Gastroesophageal sphincter (tissue), 4 donors: ENCODE data around the gene DPF1. TPM values are rescaled to one million over a fixed set of nuclear protein-coding genes. Genes with fewer than 3 reads are reported as not detected.

Source experiments
- ATAC-seq: fragments of 150-250 bp; one replicate; pipeline ENCODE4 v1.9.1; 2016; ENCODE audit warnings: mild to moderate bottlenecking, moderate library complexity
- H3K27ac ChIP-seq, 4 donors: fragments of 200-600 bp; sonication (generic) in 3 of 4; 1 replicate in 3 of 4; 2 replicates in 1 of 4; pipeline ENCODE4 v1.5.1; 2016 to 2019
- H3K27me3 ChIP-seq: fragments of 200-600 bp; sonication (generic); one replicate; pipeline ENCODE4 v1.5.1; 2019
- H3K36me3 ChIP-seq, 2 donors: fragments of 200-600 bp; sonication (generic); one replicate each; pipeline ENCODE4 v1.5.1; 2019; ENCODE audit warnings: control low read depth in 1 of 2
- H3K4me1 ChIP-seq, 3 donors: fragments of 200-600 bp; sonication (generic); 1 replicate in 2 of 3; 2 replicates in 1 of 3; pipeline ENCODE4 v1.5.1; 2016 to 2019; ENCODE audit warnings: control low read depth in 2 of 3
- H3K4me3 ChIP-seq, 2 donors: fragments of 200-600 bp; sonication (generic); one replicate each; pipeline ENCODE4 v1.5.1; 2019; ENCODE audit warnings: mild to moderate bottlenecking in 1 of 2, moderate library complexity in 1 of 2
- H3K9me3 ChIP-seq, 3 donors: fragments of 200-600 bp; sonication (generic); one replicate each; pipeline ENCODE4 v1.5.1; 2017 to 2019; ENCODE audit warnings: control low read depth in 2 of 3
- EP300 ChIP-seq: sonication (generic); formaldehyde crosslinking; IDR thresholded peaks from one replicate; pipeline ENCODE4 v1.6.1; 2017; ENCODE audit warnings: antibody characterized with exemption, mild to moderate bottlenecking
- POLR2A ChIP-seq, 2 donors: fragments of 450-650 bp; IDR thresholded peaks; one replicate each; pipeline ENCODE4 v1.6.1; 2017; ENCODE audit warnings: antibody characterized with exemption in 2 of 2, mild to moderate bottlenecking in 2 of 2, moderate library complexity in 1 of 2
- POLR2AphosphoS5 ChIP-seq: sonication (generic); formaldehyde crosslinking; IDR thresholded peaks from one replicate; pipeline ENCODE4 v1.6.1; 2017; ENCODE audit warnings: antibody characterized with exemption
- WGBS, 2 donors: methylation state at CpG; one replicate each; pipeline ENCODE4 v1.1.5; 2018; ENCODE audit warnings: low coverage in 1 of 2; 5-methylcytosine and 5-hydroxymethylcytosine counted together
- total RNA-seq, 4 donors: library from RNA; depleted of rRNA; stranded (reverse); fragments of >200 nt; gene quantifications; one replicate each; pipeline ENCODE4 v1.1.0, GENCODE V29; 2016
- TF ChIP-seq, protein P1 (sequence below), 4 experiments: fragments of 200-600 bp in 2 of 4; fragments of 450-650 bp in 2 of 4; sonication (generic) in 1 of 4; IDR thresholded peaks; one replicate each; pipeline ENCODE4 v1.5.1; 2017 to 2019; ENCODE audit warnings: antibody characterized with exemption in 4 of 4, mild to moderate bottlenecking in 2 of 4, moderate library complexity in 2 of 4

Gene DPF1
- total RNA-seq = not detected

DNA sequence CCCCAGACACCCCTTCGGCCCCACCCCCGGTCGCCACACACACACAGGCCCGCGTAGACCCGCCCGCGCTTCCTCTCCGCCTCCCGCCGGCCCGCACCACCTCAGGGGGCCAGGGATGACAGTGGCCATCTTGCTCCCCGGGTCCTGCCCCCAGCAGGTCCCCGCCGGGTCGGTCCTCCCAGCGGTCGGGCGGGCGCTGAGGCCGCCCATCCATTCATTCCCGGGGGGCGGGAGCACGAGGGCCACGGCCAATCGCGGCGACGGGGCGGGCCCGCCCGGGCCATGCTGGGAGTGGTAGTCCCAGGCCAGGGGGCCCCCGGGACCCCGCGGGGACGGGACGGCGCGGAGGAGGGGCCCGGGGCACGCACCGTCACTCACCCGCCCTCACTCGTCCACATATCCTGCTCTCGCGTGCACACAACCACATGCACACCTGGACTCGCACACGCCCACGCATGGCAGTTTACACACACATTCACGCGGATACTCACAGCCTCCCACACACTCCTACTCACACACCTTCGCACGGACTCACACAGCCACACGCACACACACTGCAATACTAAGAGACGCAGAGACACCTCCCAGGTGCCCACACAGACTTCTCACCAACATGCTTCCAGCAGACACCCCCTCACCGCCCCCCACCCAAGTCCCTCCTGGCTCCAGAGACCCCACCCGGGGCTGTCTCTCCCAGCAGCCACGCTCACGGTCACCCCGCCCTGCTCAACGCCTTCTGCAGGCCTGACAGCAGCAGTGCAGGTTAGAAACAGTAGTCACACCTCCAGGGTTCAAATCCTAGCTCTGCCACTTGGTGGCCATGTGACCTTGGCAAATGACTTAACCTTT lies at the start of gene DPF1:
TSS of gene DPF1 (minus strand) at position 209 of the 849 bp plus-strand sequence. CDS start at position 129, 80 bp downstream.
- Histone ChIP-seq H3K9me3 (no peaks in the 10 kb centered on the region), H3K27ac (no peak within 1 kb of the TSS), H3K4me3 (peak within 1 kb of the TSS in 1 of 2 donors; percentile 43), H3K27me3 (peaks cover 94% of the 10 kb centered on the region), H3K36me3 (no peaks in the 10 kb centered on the region), H3K4me1 (peaks cover 0 to 25% (median 20%) of the 10 kb centered on the region in 3 donors)
- TF ChIP-seq POLR2AphosphoS5 (no peak), EP300 (no peak), POLR2A (IDR thresholded peaks at IDR 0.05) (no peak)
- TF ChIP-seq, protein P1, sequence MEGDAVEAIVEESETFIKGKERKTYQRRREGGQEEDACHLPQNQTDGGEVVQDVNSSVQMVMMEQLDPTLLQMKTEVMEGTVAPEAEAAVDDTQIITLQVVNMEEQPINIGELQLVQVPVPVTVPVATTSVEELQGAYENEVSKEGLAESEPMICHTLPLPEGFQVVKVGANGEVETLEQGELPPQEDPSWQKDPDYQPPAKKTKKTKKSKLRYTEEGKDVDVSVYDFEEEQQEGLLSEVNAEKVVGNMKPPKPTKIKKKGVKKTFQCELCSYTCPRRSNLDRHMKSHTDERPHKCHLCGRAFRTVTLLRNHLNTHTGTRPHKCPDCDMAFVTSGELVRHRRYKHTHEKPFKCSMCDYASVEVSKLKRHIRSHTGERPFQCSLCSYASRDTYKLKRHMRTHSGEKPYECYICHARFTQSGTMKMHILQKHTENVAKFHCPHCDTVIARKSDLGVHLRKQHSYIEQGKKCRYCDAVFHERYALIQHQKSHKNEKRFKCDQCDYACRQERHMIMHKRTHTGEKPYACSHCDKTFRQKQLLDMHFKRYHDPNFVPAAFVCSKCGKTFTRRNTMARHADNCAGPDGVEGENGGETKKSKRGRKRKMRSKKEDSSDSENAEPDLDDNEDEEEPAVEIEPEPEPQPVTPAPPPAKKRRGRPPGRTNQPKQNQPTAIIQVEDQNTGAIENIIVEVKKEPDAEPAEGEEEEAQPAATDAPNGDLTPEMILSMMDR (IDR thresholded peaks at IDR 0.05) = no peak
- 3 to 9% methylated on average over 5 to 15 of the region's 61 CpGs for WGBS, 2 donors
- ATAC-seq = no peak

DNA sequence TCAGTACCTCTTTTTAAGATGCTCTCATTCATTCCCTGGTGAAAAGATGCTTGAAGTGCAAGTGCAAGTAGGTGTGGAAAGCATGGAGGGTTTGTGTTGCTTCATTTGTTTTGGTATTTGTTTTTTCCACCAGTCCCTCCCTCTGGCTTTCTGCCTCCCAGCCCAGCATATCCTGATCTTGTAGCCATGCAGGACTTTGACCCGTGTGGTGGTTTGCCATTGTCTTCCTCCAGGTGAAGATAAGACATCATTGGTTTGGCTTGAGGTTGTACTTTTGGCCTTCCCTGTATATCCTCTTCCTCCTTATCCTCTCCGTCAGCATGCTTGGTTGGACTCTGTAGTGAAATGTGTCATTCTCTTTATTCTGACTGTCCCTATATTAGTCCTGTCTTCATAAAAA lies 49.5 kb upstream of the DPF1 start:
- H3K4me3 ChIP-seq = no peak overlapping the region
- peaks cover 0 to 26% (median 9%) of the 10 kb centered on the region in 3 donors for H3K4me1 ChIP-seq
- H3K27me3 ChIP-seq = no peaks in the 10 kb centered on the region
- no peak for ATAC-seq
- H3K9me3 ChIP-seq = no peaks in the 10 kb centered on the region
- TF ChIP-seq EP300 = no peak
- no peak overlapping the region for H3K27ac ChIP-seq
- 73 to 88% methylated on average over 2 of the region's 2 CpGs for WGBS, 2 donors
- H3K36me3 ChIP-seq = no peaks in the 10 kb centered on the region

DNA sequence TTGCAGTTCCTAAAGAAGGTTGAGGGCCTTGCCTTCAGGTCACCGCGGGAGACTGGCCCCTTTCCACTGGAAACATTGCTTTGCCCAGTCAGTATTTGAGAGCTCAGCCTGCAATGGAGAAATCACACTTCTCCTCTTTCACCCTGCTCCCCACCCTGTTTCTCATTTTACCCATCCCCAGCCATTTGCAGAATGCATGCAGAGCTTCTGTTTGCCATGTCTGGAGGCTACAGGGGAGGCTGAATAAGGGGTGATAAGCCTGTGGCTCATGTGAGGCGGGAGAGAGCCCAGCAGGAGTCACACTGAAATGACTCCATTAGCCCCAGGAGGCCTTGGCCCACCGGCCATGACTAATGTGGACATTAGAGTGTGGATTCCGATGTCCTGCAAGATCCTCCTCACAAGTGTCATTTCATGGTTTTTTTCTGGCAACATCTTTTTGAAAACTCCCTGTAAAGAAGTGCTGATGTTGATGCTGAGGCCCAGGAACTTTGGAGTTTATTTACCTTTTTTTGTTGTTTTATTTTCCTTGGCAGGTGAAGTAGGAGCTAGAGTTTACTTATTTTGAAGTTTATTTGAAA lies 46.7 kb upstream of the DPF1 start:
- no peak for ATAC-seq
- TF ChIP-seq POLR2A (IDR thresholded peaks at IDR 0.05) (no peak), EP300 (no peak), POLR2AphosphoS5 (no peak)
- TF ChIP-seq, protein P1 (IDR thresholded peaks at IDR 0.05) = no peak
- Histone ChIP-seq H3K4me3 (no peak overlapping the region), H3K36me3 (no peaks in the 10 kb centered on the region), H3K27me3 (no peaks in the 10 kb centered on the region), H3K9me3 (no peaks in the 10 kb centered on the region), H3K4me1 (peaks cover 0 to 6% (median 0%) of the 10 kb centered on the region in 3 donors), H3K27ac (no peak overlapping the region)
- 68 to 71% methylated on average over 2 to 5 of the region's 5 CpGs for WGBS, 2 donors

DNA sequence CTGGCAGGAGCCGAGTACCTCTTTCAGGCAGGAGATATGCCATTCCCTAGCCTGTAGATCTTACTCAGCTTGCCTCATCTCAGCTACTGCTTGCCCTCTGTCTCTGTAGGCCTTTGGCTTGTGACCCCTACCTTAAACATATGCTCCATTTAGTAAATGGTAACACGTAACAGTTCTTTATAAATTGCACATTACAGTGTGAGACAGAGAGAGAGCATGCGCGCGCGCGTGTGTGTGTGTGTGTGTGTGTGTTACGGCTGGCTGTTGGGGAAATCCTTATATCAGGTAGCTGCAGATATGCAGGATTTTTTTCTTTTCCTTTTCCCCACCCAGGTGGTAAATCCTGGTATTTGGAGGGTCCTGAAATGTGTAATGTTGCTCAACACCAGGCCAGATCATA lies 44.5 kb upstream of the DPF1 start:
- TF ChIP-seq, protein P1 (IDR thresholded peaks at IDR 0.05) = no peak
- TF ChIP-seq EP300 (no peak), POLR2AphosphoS5 (no peak), POLR2A (IDR thresholded peaks at IDR 0.05) (no peak)
- Histone ChIP-seq H3K4me1 (peaks cover 0 to 16% (median 11%) of the 10 kb centered on the region in 3 donors), H3K9me3 (no peaks in the 10 kb centered on the region), H3K27ac (no peak overlapping the region), H3K4me3 (no peak overlapping the region), H3K36me3 (no peaks in the 10 kb centered on the region), H3K27me3 (peaks cover 16% of the 10 kb centered on the region)
- no peak for ATAC-seq
- WGBS, 2 donors = 77 to 82% methylated on average over 6 to 8 of the region's 8 CpGs

DNA sequence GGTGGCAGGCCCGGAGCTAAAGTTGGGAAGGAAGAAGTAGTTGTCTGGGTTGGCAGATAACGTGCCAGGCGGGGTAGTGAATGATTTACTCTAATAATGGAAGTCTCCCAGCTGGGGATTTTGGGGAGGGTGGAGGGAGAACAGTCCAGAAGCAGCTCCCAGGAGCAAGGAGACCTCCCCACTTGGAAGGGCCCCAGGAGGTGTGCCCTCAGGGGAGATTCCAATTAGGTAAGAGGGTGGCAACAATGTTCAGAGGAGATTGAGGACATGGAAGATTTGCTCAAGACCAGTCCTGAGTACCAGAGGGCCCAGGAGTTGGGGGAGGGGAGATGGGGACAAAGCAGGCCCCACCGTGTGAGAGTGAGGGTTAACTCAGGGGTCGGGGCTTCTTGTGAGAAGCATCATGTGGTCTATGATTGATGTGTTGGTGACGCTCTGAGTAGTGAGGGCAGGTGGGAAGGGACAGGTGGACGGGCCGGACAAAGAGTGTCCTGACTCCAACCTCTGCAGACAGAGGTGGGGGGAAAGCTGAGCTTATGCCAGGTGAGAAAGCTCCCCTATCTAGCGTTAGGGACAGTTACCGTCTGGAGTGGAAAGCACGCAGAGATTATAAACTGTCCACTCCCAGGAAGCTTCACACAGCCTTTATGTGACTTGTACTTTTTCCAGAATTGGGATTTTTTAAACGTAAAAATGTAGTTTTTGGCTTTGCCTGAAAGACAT lies 43.9 kb upstream of the DPF1 start:
- ATAC-seq = no peak
- no peak for TF ChIP-seq POLR2AphosphoS5
- TF ChIP-seq POLR2A (IDR thresholded peaks at IDR 0.05) = no peak
- TF ChIP-seq EP300 = no peak
- TF ChIP-seq, protein P1 (IDR thresholded peaks at IDR 0.05) = no peak
- H3K27me3 ChIP-seq = peaks cover 22% of the 10 kb centered on the region
- no peaks in the 10 kb centered on the region for H3K36me3 ChIP-seq
- H3K4me1 ChIP-seq = peaks cover 0 to 16% (median 11%) of the 10 kb centered on the region in 3 donors
- H3K4me3 ChIP-seq = no peak overlapping the region
- no peak overlapping the region for H3K27ac ChIP-seq
- H3K9me3 ChIP-seq = no peaks in the 10 kb centered on the region
- 69 to 91% methylated on average over 5 to 12 of the region's 12 CpGs for WGBS, 2 donors
